ENCODE data around the gene HIPK1.

DNA sequence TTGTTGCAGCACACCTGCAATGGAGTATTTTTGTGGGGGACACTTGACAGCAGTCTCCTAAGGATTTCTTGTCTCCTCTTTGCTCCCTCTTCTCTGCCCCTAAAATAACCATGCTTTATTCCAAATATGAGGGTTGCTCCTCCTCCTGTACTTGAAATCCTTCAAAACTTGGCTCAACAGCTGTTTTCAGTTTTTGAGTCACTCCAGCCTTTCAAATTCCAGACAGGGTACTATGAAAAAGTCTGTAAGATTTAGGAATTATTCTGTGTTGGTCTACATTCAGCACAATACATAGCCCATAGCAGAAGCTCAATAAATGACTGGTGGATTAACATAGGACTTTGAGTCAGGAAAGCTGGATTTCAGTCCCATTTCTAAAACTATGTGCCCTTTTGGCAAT is 30.0 kb upstream of the HIPK1 start:
- no peak for TF ChIP-seq POLR2A (IDR thresholded peaks at IDR 0.05)
- TF ChIP-seq, protein P1, sequence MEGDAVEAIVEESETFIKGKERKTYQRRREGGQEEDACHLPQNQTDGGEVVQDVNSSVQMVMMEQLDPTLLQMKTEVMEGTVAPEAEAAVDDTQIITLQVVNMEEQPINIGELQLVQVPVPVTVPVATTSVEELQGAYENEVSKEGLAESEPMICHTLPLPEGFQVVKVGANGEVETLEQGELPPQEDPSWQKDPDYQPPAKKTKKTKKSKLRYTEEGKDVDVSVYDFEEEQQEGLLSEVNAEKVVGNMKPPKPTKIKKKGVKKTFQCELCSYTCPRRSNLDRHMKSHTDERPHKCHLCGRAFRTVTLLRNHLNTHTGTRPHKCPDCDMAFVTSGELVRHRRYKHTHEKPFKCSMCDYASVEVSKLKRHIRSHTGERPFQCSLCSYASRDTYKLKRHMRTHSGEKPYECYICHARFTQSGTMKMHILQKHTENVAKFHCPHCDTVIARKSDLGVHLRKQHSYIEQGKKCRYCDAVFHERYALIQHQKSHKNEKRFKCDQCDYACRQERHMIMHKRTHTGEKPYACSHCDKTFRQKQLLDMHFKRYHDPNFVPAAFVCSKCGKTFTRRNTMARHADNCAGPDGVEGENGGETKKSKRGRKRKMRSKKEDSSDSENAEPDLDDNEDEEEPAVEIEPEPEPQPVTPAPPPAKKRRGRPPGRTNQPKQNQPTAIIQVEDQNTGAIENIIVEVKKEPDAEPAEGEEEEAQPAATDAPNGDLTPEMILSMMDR (IDR thresholded peaks at IDR 0.05) = no peak
